Measurements from ENCODE around the gene NAPG.

The NAPG gene

DNA sequence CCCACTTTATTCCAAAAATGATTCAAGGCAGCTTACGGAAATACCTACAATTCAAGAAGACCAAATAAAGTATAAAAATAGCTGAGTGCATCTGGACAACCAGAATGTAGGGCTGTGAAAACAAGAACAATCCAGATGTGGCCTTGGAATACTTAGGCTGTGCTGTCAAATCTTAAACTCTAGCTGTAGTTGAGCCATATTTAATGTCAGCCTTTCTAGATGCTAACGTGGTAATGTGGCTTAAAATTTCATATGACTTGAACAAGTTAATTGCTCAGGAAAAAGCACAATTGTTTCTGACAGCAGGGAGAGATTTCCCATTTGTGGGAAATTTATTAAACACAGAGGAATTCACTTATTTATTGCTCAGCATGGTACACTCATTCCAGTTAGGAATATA lies 14.6 kb upstream of the NAPG start:
- no peak overlapping the region for H3K4me3 ChIP-seq (replicated peaks; ENCODE audit: low read depth, low read length)
- TF ChIP-seq, protein P1, sequence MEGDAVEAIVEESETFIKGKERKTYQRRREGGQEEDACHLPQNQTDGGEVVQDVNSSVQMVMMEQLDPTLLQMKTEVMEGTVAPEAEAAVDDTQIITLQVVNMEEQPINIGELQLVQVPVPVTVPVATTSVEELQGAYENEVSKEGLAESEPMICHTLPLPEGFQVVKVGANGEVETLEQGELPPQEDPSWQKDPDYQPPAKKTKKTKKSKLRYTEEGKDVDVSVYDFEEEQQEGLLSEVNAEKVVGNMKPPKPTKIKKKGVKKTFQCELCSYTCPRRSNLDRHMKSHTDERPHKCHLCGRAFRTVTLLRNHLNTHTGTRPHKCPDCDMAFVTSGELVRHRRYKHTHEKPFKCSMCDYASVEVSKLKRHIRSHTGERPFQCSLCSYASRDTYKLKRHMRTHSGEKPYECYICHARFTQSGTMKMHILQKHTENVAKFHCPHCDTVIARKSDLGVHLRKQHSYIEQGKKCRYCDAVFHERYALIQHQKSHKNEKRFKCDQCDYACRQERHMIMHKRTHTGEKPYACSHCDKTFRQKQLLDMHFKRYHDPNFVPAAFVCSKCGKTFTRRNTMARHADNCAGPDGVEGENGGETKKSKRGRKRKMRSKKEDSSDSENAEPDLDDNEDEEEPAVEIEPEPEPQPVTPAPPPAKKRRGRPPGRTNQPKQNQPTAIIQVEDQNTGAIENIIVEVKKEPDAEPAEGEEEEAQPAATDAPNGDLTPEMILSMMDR (IDR thresholded peaks at IDR 0.05; ENCODE audit: low read length, missing control alignments) = no peak
- DNase-seq (ENCODE audit: low read depth) = no peak

DNA sequence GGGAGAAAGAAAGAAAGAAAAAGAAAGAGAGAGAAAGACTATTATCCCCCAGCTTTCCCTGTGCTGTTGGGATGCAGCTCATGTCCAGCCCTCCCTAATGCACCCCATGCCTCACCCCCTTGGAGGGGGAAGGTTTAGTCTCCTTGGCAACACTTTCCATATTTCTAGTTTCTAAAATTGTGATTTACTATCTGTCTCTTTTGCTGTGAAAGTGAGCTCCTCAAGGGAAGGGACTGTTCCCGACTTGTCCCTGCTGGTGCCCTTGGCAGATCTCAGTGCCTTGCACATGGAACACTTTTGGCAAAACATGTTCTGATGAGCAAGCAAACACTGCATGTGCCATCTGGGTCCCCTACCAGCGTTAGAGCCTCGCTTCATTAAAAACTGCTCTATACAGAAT lies 11.7 kb upstream of the NAPG start:
- TF ChIP-seq, protein P1 (IDR thresholded peaks at IDR 0.05; ENCODE audit: low read length, missing control alignments) = no peak
- no peak for DNase-seq (ENCODE audit: low read depth)
- H3K4me3 ChIP-seq (replicated peaks; ENCODE audit: low read depth, low read length) = no peak overlapping the region

DNA sequence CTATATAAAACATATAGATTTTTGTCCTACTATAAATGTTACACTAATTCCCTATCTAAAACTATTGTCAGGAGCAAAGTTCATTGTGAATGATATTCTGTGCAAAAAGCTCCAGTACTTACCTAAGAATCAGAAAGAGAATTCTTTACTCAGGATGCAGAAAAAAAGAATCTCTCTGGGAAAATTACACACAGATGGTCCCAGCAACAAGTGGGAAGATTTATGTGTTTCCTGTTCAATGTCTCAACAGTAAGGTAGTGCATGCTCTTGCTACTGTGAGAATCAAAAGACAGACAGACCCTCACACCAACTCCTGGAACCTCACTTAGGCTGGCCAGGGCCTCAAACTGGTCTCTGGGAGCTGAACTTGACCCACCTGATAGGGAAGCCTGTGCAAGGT lies 11.2 kb upstream of the NAPG start:
- no peak overlapping the region for H3K4me3 ChIP-seq (replicated peaks; ENCODE audit: low read depth, low read length)
- TF ChIP-seq, protein P1 (IDR thresholded peaks at IDR 0.05; ENCODE audit: low read length, missing control alignments) = no peak
- DNase-seq (ENCODE audit: low read depth) = no peak

DNA sequence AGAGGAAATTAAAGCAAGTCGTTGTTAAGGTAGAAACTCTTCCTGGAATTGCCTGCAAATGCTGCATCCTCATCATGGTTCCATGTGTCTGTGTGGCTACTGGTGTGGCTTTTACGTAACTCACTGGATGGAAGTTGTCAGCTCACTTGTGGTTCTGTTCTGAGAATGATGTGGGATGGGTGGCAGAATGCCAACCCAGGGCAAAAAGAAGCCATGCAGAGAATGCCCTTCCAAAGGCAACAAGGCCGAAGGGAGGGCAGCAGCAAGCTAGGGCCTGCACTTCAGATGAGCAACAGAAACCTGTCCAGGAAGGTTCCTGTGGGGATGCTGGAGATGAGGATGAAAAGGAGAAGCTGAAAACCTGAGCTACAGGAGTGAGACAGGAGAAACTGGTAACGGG lies 10.4 kb upstream of the NAPG start:
- no peak overlapping the region for H3K4me3 ChIP-seq (replicated peaks; ENCODE audit: low read depth, low read length)
- TF ChIP-seq, protein P1 (IDR thresholded peaks at IDR 0.05; ENCODE audit: low read length, missing control alignments) = no peak
- DNase-seq (ENCODE audit: low read depth) = no peak

DNA sequence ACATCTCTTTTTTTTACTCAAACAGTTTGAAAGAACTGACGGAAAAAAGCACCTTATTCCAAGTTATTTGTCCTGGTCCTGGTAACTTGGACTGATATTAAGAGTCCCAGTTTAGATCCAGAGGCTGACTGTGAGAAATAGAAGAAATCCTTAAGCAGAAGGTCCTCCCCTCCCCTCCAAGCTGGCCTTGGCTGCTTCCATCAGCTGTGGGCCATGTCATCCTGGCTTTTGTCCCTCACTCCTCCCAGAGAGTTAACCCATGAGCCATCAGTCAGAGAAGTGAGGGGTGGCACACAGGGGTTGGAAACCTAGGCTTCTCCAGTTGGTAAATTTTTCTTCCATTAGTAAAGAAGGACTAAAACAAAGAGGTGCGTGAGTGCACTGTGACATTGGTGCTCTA lies 9.7 kb upstream of the NAPG start:
- DNase-seq (ENCODE audit: low read depth) = no peak
- TF ChIP-seq, protein P1 (IDR thresholded peaks at IDR 0.05; ENCODE audit: low read length, missing control alignments) = no peak
- H3K4me3 ChIP-seq (replicated peaks; ENCODE audit: low read depth, low read length) = no peak overlapping the region

DNA sequence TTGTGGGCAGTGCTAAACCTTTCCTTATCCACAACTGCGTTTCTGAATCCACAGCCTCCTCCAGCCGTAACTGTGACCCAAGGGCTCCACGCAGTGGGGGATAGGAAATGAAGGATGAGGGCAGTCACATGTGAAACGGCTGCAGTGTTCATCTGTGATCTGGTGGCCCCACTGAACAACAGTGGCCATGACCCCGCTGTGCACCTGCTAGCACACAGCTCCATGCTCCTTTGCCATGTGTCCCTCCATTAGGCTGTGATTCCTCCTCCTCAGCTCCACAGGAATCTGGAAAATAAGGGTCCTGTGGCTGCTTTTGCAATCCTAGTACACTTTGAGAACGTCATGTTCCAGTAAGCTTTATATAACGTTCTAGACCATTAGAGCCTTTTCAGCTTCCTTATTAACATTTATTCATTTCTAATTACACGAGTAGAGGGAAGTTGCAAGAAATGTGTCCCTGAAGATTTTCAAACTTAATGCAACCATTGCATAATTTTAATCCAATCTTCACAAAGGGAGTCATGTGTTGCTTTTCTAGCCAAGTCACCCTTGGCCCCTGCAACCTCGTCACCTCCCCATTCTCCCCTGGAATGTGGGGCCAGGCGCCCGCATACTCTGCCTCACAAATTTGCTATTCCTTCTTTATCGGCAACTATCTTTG lies 7.1 kb upstream of the NAPG start:
- peak; percentile 52 for DNase-seq (ENCODE audit: low read depth)
- no peak overlapping the region for H3K4me3 ChIP-seq (replicated peaks; ENCODE audit: low read depth, low read length)
- TF ChIP-seq, protein P1 (IDR thresholded peaks at IDR 0.05; ENCODE audit: low read length, missing control alignments) = peak; percentile 35

DNA sequence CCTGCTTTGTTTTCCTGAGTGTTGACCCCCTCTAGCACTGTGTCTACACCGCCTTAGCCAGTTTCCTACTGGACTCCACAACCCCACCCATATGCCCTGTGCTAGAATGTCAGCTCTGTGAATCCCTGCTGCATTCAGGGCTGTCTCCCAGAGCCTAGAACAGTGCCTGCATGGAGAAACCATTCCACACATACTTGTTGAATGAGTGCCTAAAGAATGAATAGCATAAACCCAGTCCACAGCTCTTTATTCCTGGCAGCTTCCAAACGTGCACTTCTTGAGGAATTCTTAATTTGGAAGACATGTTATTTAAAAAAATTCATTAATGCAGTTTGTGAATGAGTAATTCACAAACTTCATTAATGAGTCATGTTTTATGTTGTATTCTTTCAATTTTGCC lies 6.5 kb upstream of the NAPG start:
- H3K4me3 ChIP-seq (replicated peaks; ENCODE audit: low read depth, low read length) = no peak overlapping the region
- peak; percentile 14 for DNase-seq (ENCODE audit: low read depth)
- TF ChIP-seq, protein P1 (IDR thresholded peaks at IDR 0.05; ENCODE audit: low read length, missing control alignments) = no peak

Measured in fibroblast of pulmonary artery (primary cell).